ENCODE results near the gene GATB. TPM values are rescaled to one million over a fixed set of nuclear protein-coding genes. Genes with fewer than 3 reads are reported as not detected.

The GATB gene
- total RNA-seq, 4 donors from 2014 or later, result 19.6 to 28.9 (median 23.8) TPM

GRCh38 chr4:151807220-151807619 is 46.4 kb upstream of the GATB start:
- no peak overlapping the region for H3K4me3 ChIP-seq
- H3K36me3 ChIP-seq, result no peaks in the 10 kb centered on the region
- DNase-seq, result peak in 2 of 3 donors; percentile 53 to 73
- H3K9me3 ChIP-seq, result no peaks in the 10 kb centered on the region
- peak overlapping the region in 1 of 4 donors; percentile 15 for H3K27ac ChIP-seq
- H3K27me3 ChIP-seq, result no peaks in the 10 kb centered on the region
- no peak for TF ChIP-seq POLR2A (IDR thresholded peaks at IDR 0.05)
- no peaks in the 10 kb centered on the region for H3K4me1 ChIP-seq

DNA sequence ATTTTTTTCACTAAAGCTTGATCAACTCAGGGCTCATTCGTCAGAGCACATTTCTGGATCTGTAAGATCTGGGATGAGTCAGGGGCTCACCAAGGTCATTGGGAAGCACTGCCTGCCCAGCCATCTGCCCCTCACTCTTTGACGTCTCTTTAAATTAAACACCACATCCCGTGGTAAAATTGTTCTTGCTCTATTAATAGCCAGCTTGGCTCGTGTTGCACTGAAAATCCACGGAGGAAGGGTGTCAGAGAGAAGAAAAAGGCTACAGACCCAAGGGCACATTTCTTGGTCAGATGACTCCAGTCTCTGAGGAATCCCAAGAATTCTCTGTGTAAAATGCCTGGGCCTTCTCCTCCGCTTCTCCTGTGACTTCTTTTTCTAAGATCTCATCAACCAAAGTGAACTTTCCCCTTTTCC is 45.7 kb upstream of the GATB start:
- TF ChIP-seq POLR2A (IDR thresholded peaks at IDR 0.05) (no peak), CTCF (IDR thresholded peaks at IDR 0.05) (no peak)
- H3K4me3 ChIP-seq, result no peak overlapping the region
- H3K27me3 ChIP-seq, result no peaks in the 10 kb centered on the region
- no peaks in the 10 kb centered on the region for H3K4me1 ChIP-seq
- peak overlapping the region in 1 of 4 donors; percentile 15 for H3K27ac ChIP-seq
- H3K9me3 ChIP-seq, result no peaks in the 10 kb centered on the region
- DNase-seq, result no peak
- H3K36me3 ChIP-seq, result no peaks in the 10 kb centered on the region

DNA sequence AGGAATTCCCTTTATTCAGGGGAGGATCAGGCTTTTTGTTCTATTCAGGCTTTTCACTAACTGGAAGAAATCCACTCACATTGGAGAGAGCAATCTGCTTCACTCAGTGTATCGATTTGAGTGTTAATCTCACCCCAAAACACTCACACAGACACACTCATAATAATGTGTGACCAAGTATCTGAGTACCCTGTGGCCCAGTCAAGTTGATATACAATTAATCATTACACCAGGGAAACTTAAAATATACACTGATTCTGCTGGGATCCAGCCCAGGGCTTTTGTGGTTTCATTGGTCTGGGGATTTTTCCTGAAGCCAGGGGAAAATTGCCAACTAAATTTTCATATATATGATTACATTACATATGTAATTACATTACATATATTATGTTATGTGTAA is 44.0 kb upstream of the GATB start:
- H3K4me3 ChIP-seq, result no peak overlapping the region
- TF ChIP-seq POLR2A (IDR thresholded peaks at IDR 0.05) (no peak), CTCF (IDR thresholded peaks at IDR 0.05) (no peak)
- no peaks in the 10 kb centered on the region for H3K4me1 ChIP-seq
- no peak for DNase-seq
- H3K27me3 ChIP-seq, result no peaks in the 10 kb centered on the region
- H3K9me3 ChIP-seq, result no peaks in the 10 kb centered on the region
- no peaks in the 10 kb centered on the region for H3K36me3 ChIP-seq
- H3K27ac ChIP-seq, result no peak overlapping the region

- Histone ChIP-seq H3K4me1 (no peaks in the 10 kb centered on the region), H3K4me3 (no peak overlapping the region), H3K27me3 (no peaks in the 10 kb centered on the region), H3K27ac (no peak overlapping the region), H3K9me3 (no peaks in the 10 kb centered on the region), H3K36me3 (no peaks in the 10 kb centered on the region)
- TF ChIP-seq POLR2A (IDR thresholded peaks at IDR 0.05) (no peak), CTCF (IDR thresholded peaks at IDR 0.05) (no peak)
- DNase-seq, result no peak
These were observed 43.4 kb upstream of the GATB start for GRCh38 chr4:151804086-151804630.

GRCh38 chr4:151803246-151803645 is 42.4 kb upstream of the GATB start:
- H3K4me3 ChIP-seq, result no peak overlapping the region
- no peak overlapping the region for H3K27ac ChIP-seq
- DNase-seq, result no peak
- H3K9me3 ChIP-seq, result no peaks in the 10 kb centered on the region
- no peaks in the 10 kb centered on the region for H3K36me3 ChIP-seq
- H3K4me1 ChIP-seq, result peaks cover 0 to 6% (median 0%) of the 10 kb centered on the region in 4 donors
- H3K27me3 ChIP-seq, result no peaks in the 10 kb centered on the region
- TF ChIP-seq POLR2A (IDR thresholded peaks at IDR 0.05) (no peak), CTCF (IDR thresholded peaks at IDR 0.05) (no peak)

DNA sequence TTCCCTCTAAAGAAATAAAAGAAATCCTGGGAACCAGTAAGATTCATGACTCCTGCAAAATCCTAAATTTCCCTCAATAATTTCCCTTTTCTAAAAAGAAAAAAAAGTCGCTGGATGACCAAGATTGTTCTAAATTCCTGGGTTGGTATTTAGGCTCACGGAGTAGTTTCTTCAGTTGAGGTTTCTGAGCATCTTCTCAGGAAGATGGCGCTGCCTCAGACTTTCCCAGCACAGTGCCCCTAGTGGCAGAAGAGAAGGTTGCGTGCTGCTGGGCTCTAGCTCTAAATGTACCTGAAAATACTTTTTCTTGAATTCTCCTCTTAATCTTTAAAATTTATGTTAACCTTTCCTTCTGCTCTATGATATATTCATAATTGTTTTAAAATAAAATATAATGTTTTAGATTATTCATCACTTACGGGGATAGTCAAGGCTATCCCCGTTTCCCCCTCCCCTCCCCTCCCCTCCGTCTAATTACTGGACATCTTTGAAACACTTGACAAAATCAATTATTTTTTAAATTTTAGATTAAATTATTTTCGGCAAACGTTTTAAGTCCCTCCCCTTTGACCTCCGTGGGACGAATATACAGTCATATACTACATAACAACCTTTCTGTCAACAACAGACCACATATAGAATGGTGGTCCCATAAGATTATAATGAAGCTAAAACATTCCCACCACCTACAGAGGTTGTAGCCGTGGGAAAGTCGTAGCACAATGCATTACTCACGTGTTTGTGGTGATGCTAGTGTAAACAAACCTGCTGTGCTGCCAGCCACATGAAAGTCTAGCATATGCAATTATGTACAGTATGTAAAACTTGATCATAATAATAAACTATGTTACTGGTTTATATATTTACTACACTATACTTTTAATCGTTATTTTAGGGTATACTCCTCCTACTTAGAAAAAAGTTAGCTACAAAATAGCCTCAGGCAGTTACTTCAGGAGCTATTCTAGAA is 41.0 kb upstream of the GATB start:
- DNase-seq, result peak; percentile 43 to 75 (median 53)
- TF ChIP-seq POLR2A (IDR thresholded peaks at IDR 0.05), result no peak
- TF ChIP-seq CTCF (IDR thresholded peaks at IDR 0.05), result peak; percentile 48 to 87 (median 66)
- no peak overlapping the region for H3K27ac ChIP-seq

More for the DNA sequence above, 41.0 kb upstream of the GATB start:
- Histone ChIP-seq H3K9me3 (no peaks in the 10 kb centered on the region), H3K4me3 (no peak overlapping the region), H3K36me3 (no peaks in the 10 kb centered on the region), H3K4me1 (peaks cover 0 to 19% (median 0%) of the 10 kb centered on the region in 4 donors), H3K27me3 (no peaks in the 10 kb centered on the region)

Data from Peyer's patch (tissue), 4 donors.